GM19455 (cell line): Measurements from ENCODE around the gene LRMDA.
"Not testable (repeated sequence)": the region's sequence is repeated elsewhere in the genome, so short reads cannot be mapped to it uniquely, and the experiment has no call there.

Source experiments
- ATAC-seq: cut with Tn5 transposase; IDR thresholded peaks from one replicate; pipeline ENCODE4 v1.9.1; 2021; ENCODE audit not compliant: unreplicated experiment

LRMDA gene

GRCh38 chr10:76487582-76487981, 1056.2 kb downstream of the LRMDA start:
- ATAC-seq = no peak

- ATAC-seq = no peak
These were observed 1057.2 kb downstream of the LRMDA start for GRCh38 chr10:76488602-76489001.

GRCh38 chr10:76491216-76491615, 1059.8 kb downstream of the LRMDA start:
- no peak for ATAC-seq

- no peak for ATAC-seq
These were observed 1060.6 kb downstream of the LRMDA start for GRCh38 chr10:76492026-76492425.

GRCh38 chr10:76492678-76493472, 1061.5 kb downstream of the LRMDA start:
- no peak for ATAC-seq

- ATAC-seq = no peak
These were observed 1066.2 kb downstream of the LRMDA start for GRCh38 chr10:76497666-76498065.

GRCh38 chr10:76504823-76505222, 1073.4 kb downstream of the LRMDA start:
- no peak for ATAC-seq

- ATAC-seq = no peak
These were observed 1078.0 kb downstream of the LRMDA start for GRCh38 chr10:76509446-76509845.

- ATAC-seq = no peak
These were observed 1082.9 kb downstream of the LRMDA start for GRCh38 chr10:76514321-76514720.

GRCh38 chr10:76514869-76515268, 1083.4 kb downstream of the LRMDA start:
- no peak for ATAC-seq

GRCh38 chr10:76522547-76522946, 1091.1 kb downstream of the LRMDA start:
- no peak for ATAC-seq

GRCh38 chr10:76523246-76523645, 1091.8 kb downstream of the LRMDA start:
- no peak for ATAC-seq

- no peak for ATAC-seq
These were observed 1092.4 kb downstream of the LRMDA start for GRCh38 chr10:76523791-76524351.

- ATAC-seq = not testable (repeated sequence)
These were observed 1095.4 kb downstream of the LRMDA start for GRCh38 chr10:76526833-76527232.

- ATAC-seq = no peak
These were observed 1108.9 kb downstream of the LRMDA start for GRCh38 chr10:76540331-76540730.

- no peak for ATAC-seq
These were observed 1109.4 kb downstream of the LRMDA start for GRCh38 chr10:76540786-76541185.

GRCh38 chr10:76541852-76542251, 1110.4 kb downstream of the LRMDA start:
- ATAC-seq = no peak

- no peak for ATAC-seq
These were observed 1111.0 kb downstream of the LRMDA start for GRCh38 chr10:76542307-76542930.

GRCh38 chr10:76543655-76544054, 1112.2 kb downstream of the LRMDA start:
- ATAC-seq = no peak

GRCh38 chr10:76544789-76545188, 1113.4 kb downstream of the LRMDA start:
- ATAC-seq = no peak

- no peak for ATAC-seq
These were observed 1115.0 kb downstream of the LRMDA start for GRCh38 chr10:76546411-76546810.

- ATAC-seq = no peak
These were observed 1116.0 kb downstream of the LRMDA start for GRCh38 chr10:76547352-76547972.
